Esophagus muscularis mucosa (tissue), 3 donors: ENCODE measurements around the gene ZAR1L.

Experiments used
- CTCF ChIP-seq, 3 experiments: fragments of 200-600 bp in 2 of 3; fragments of 450-650 bp in 1 of 3; sonication (generic) in 2 of 3; IDR thresholded peaks; one replicate each; pipeline ENCODE4 v1.5.1; 2017 to 2019; ENCODE audit warnings: antibody characterized with exemption in 3 of 3, mild to moderate bottlenecking in 2 of 3, moderate library complexity in 1 of 3
- POLR2A ChIP-seq: fragments of 450-650 bp; IDR thresholded peaks from one replicate; pipeline ENCODE4 v1.6.1; 2017; ENCODE audit warnings: antibody characterized with exemption, moderate library complexity, mild to moderate bottlenecking, low read depth

DNA sequence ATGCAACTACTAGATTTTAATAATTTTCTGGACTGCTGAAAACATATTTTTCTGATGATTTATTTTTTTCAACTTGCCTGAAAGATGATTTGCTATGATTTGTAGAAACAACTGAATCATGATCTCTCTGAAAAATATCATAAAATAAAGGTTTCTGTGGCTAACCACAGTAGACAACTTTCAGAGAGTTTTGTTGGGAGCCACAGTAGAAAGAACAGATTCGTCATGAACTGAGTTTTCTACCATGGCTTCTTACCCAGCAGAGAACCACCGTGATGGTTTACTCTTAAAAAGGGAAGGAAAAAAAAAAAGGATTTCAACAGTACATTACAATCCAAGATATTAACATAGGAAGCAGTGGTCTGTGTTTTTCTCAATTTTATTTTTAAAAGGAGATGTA, 18.0 kb downstream of the ZAR1L start:
- TF ChIP-seq POLR2A (no peak), CTCF (IDR thresholded peaks at IDR 0.05) (no peak)
